Chondrocyte (in vitro differentiated cells): Measurements from ENCODE around the gene ATAD3B. TPM values are rescaled to one million over a fixed set of nuclear protein-coding genes. Genes with fewer than 3 reads are reported as not detected.
A peak's percentile ranks its signal among the peaks of the same experiment; 100 is the strongest.

Source experiments
- DNase-seq: peaks from one replicate; pipeline ENCODE4 v3.0.0; 2021; ENCODE audit warnings: mixed read lengths, low spot score
- H3K27ac Mint-ChIP-seq: one replicate; pipeline ENCODE4 v1.8.0; 2021; ENCODE audit warnings: mild to moderate bottlenecking, moderate library complexity, mixed read lengths; ENCODE audit not compliant: unreplicated experiment
- H3K27me3 Mint-ChIP-seq: 2 replicates; pipeline ENCODE4 v1.8.0; 2021; ENCODE audit warnings: low read depth, mixed read lengths
- H3K36me3 Mint-ChIP-seq: 2 replicates; pipeline ENCODE4 v1.8.0; 2021; ENCODE audit warnings: low read depth, mixed read lengths
- H3K4me1 Mint-ChIP-seq: 2 replicates; pipeline ENCODE4 v1.8.0; 2021; ENCODE audit warnings: low read depth, mild to moderate bottlenecking, mixed read lengths
- H3K4me3 Mint-ChIP-seq: one replicate; pipeline ENCODE4 v1.8.0; 2021; ENCODE audit warnings: mild to moderate bottlenecking, moderate library complexity, mixed read lengths; ENCODE audit not compliant: unreplicated experiment
- H3K9me3 Mint-ChIP-seq: 2 replicates; pipeline ENCODE4 v1.8.0; 2021; ENCODE audit warnings: low read depth, mixed read lengths
- total RNA-seq: library from RNA; stranded (reverse); gene quantifications from 3 replicates; pipeline ENCODE4 v1.2.1, GENCODE V29; 2021
- TF ChIP-seq, protein P1 (sequence below): fragments of 200-600 bp; sonication (generic); IDR thresholded peaks from 2 replicates; pipeline ENCODE4 v1.5.0; 2021; ENCODE audit warnings: antibody characterized with exemption, mild to moderate bottlenecking, moderate library complexity

Gene ATAD3B
- total RNA-seq, 1 donor from 2014 or later = 24.3 TPM

DNA sequence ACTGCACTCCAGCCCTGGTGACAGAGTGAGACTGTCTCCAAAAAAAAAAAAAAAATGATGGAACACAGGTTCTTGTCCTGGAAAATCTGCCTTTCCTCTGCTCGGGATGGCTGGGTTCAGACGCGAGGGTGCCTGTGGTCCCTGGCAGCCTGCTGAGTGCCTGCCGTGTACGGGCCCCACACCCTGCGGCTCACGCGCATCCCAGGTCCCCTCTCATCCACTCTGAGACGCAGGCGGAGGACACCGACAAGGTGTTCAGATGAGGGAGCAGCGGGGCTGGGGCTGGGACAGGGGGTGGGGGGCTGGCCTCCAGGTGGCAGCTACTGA is 46.2 kb upstream of the ATAD3B start:
- H3K27ac Mint-ChIP-seq = no peak overlapping the region
- H3K4me1 Mint-ChIP-seq = peaks cover 11% of the 10 kb centered on the region
- no peaks in the 10 kb centered on the region for H3K27me3 Mint-ChIP-seq
- TF ChIP-seq, protein P1, sequence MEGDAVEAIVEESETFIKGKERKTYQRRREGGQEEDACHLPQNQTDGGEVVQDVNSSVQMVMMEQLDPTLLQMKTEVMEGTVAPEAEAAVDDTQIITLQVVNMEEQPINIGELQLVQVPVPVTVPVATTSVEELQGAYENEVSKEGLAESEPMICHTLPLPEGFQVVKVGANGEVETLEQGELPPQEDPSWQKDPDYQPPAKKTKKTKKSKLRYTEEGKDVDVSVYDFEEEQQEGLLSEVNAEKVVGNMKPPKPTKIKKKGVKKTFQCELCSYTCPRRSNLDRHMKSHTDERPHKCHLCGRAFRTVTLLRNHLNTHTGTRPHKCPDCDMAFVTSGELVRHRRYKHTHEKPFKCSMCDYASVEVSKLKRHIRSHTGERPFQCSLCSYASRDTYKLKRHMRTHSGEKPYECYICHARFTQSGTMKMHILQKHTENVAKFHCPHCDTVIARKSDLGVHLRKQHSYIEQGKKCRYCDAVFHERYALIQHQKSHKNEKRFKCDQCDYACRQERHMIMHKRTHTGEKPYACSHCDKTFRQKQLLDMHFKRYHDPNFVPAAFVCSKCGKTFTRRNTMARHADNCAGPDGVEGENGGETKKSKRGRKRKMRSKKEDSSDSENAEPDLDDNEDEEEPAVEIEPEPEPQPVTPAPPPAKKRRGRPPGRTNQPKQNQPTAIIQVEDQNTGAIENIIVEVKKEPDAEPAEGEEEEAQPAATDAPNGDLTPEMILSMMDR = no peak
- no peak overlapping the region for H3K4me3 Mint-ChIP-seq
- H3K36me3 Mint-ChIP-seq = no peaks in the 10 kb centered on the region
- no peak for DNase-seq
- H3K9me3 Mint-ChIP-seq = no peaks in the 10 kb centered on the region

DNA sequence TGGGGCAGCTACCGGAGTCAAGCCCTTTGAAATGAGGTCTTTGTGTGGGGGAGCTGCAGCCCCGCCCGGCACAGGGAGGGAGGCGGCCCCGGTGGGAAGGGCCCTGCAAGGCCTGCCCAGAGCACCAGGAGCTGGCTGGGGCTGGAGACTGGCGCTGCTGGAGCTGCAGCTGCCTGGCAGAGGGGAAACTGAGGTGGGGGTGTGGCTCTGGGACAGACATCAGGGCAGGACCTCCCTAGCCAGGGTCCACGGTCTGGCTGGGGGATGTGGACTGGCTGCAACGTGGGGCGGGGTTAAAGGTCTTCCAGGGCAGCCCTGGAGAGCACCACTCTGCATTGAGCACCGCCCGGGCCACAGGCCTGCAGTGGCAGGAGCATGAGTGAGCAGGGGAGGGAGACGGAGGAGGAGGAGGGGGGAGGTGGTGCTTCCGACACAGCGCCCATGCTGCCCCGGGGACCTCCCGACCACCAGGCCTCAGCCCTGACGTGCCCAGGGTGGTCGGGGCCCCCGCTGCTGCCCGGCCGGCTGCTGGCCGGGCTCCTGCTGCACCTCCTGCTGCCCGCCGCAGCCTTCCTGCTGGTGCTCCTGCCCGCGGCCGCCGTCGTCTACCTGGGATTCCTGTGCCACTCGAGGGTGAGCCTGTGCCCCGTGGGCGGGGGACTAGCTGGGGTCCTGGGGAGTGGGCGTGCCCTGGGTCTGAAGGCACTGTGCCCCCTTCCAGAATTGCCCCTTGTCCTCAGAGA is 45.6 kb upstream of the ATAD3B start:
- peak; percentile 79 for DNase-seq
- Mint-ChIP-seq H3K9me3 (no peaks in the 10 kb centered on the region), H3K4me3 (no peak overlapping the region), H3K27ac (no peak overlapping the region), H3K27me3 (no peaks in the 10 kb centered on the region), H3K4me1 (peaks cover 15% of the 10 kb centered on the region), H3K36me3 (no peaks in the 10 kb centered on the region)
- TF ChIP-seq, protein P1 = no peak

DNA sequence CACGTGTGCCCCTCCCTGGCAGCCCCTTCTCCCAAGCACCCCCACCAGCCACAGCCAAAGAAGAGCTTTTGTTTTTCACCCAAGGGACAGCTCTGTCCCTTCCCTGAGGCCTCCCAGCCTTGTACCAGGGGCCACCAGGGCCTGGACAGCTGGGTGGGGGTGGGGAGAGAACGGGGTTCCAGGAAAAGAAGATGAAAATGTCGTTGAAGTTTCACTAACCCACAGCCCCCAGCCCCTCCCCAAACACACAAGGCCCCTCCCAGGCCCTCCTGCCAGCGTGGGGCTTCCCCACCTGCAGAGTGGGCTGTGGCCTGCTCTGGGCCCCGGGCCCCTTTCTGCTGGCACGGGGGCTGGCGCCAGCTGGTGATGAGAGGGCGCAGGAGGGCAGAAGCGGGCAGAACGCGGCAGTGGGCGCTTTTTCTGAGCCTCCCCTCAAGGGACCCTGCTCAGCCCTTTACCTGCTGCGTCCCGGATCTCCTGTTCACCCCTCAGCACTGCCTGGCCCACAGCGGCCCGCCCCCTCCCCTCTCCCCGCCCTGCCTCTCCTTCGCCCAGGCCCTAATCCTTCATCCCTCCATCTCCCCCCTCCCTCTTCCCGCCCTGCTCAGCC is 45.0 kb upstream of the ATAD3B start:
- H3K36me3 Mint-ChIP-seq = no peaks in the 10 kb centered on the region
- H3K27me3 Mint-ChIP-seq = no peaks in the 10 kb centered on the region
- H3K4me1 Mint-ChIP-seq = peaks cover 19% of the 10 kb centered on the region
- no peak overlapping the region for H3K27ac Mint-ChIP-seq
- no peaks in the 10 kb centered on the region for H3K9me3 Mint-ChIP-seq
- DNase-seq = no peak
- H3K4me3 Mint-ChIP-seq = no peak overlapping the region
- TF ChIP-seq, protein P1 = no peak

DNA sequence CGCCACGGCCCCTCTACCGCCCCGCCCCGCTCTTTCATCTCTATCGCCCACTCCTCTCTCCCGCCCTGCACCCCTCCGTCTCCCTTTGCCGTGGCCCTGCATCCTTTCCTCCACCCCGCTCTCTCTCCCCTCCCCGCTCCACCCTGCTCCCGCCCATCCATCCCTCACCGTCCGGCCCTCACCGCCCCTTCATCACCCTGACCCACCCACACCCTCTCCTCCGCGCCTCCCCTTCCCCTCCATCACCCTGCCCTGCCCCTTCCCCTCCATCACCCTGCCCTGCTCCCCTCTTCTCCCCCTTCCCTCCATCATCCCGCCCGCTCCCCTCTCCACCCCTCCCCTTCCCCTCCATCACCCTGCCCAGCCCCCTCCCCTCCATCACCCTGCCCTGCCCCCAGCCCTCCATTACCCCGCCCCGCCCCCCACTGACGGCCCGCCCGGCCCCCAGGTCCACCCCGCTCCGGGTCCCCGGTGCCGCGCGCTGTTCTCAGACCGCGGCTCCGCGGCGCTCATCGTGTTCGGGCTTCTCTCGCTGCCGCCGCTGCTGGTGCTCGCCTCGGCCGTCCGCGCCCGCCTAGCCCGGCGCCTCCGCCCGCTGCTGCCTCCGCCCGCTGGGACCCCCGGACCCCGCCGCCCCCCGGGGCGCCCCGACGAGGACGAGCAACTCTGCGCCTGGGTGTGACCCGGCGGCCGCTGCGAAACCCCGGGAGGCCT is 44.3 kb upstream of the ATAD3B start:
- DNase-seq = peak; percentile 92
- no peaks in the 10 kb centered on the region for H3K27me3 Mint-ChIP-seq
- TF ChIP-seq, protein P1 = no peak

DNA sequence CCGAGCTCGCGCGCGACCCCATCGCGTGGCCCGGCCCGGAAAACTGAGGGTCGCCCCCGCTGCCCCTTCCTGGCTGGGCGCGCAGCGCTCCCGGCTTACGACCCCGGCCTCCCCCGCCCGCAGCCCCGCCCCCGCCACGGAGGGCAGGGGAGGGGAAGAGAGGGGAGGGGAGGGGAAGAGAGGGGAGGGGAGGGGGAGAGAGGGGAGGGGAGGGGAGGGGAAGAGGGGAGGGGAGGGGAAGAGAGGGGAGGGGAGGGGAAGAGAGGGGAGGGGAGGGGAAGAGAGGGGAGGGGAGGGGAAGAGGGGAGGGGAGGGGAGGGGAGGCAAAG is 43.8 kb upstream of the ATAD3B start:
- no peak overlapping the region for H3K4me3 Mint-ChIP-seq
- H3K27ac Mint-ChIP-seq = no peak overlapping the region
- peaks cover 28% of the 10 kb centered on the region for H3K4me1 Mint-ChIP-seq
- no peaks in the 10 kb centered on the region for H3K27me3 Mint-ChIP-seq
- no peaks in the 10 kb centered on the region for H3K36me3 Mint-ChIP-seq
- TF ChIP-seq, protein P1 = no peak
- no peaks in the 10 kb centered on the region for H3K9me3 Mint-ChIP-seq
- no peak for DNase-seq

More for the DNA sequence above, 44.3 kb upstream of the ATAD3B start:
- H3K27ac Mint-ChIP-seq = no peak overlapping the region
- no peaks in the 10 kb centered on the region for H3K9me3 Mint-ChIP-seq
- no peak overlapping the region for H3K4me3 Mint-ChIP-seq
- H3K36me3 Mint-ChIP-seq = no peaks in the 10 kb centered on the region
- peaks cover 25% of the 10 kb centered on the region for H3K4me1 Mint-ChIP-seq
